NOMO-1 treated with DMSO at 0.1 percent for 48 hours (cell line): Measurements from ENCODE around the gene EHD4.

ENCODE experiments used
- DNase-seq: peaks from one replicate; lab custom pipeline; 2025; ENCODE audit not compliant: unreplicated experiment; lab: John Stamatoyannopoulos, UW

Gene EHD4

GRCh38 chr15:41866263-41866703 lies 106.1 kb downstream of the EHD4 start:
- DNase-seq, result no peak

GRCh38 chr15:41865490-41866055 lies 106.8 kb downstream of the EHD4 start:
- DNase-seq, result no peak

DNA sequence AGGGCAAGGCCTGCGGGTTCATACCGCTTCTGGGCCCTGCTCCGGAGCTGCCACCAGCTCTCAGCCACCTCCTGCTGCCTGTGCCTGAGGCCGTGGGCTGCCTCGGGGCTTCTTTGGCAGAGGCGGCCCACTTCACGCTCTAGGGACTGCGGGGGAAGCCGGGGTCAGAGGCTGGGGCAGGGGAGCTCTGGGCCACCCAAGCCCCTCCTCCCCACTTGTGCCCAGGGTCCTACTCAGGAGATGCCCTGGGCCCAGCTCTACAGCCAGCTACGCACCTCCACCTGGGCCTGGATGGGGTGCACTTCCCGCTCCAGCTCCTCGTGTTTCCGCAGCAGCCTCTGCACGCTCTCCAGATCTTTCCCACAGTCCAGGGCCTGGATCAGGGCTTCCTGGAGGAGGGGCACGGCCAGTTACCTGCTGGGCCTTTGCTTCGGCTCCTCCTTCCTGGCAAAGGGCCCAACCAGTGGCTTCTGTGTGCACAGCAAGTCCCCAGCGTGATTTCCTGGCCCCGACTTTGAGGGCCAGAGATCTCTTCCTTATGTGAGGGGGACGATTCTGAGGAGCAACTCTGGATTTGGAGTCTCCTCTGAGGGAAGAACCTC lies 109.7 kb downstream of the EHD4 start:
- DNase-seq, result no peak

DNA sequence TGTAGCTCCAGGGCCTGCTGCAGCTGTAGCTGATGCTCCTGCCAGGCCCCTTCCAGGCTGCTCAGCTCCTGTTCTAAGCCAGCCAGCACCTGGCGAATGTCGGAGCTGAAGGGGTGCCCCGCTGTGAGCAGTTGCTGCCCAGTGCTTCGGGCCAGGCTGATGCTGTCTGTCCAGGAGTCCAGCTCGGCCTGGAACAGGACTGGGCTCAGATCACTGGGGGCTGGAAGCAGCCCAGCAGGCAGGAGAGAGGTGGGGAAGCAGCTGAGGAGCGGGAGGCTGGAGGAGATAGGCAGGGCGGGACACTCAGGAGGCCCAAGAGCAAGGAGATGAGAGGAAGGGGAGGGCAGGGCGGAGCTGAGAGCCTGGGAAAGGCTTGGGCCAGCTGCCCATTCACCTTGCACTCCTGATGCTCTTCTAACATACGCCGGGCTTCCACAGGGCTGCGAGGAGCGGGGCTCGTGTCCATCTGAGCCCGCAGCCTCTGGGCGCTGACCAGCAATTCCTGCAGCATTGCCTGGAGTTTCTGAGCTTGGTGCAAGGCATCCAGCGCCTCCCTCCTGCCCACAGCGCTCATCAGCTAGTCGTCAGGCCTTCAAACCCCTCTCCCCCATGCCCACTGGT lies 110.5 kb downstream of the EHD4 start:
- DNase-seq, result no peak

DNA sequence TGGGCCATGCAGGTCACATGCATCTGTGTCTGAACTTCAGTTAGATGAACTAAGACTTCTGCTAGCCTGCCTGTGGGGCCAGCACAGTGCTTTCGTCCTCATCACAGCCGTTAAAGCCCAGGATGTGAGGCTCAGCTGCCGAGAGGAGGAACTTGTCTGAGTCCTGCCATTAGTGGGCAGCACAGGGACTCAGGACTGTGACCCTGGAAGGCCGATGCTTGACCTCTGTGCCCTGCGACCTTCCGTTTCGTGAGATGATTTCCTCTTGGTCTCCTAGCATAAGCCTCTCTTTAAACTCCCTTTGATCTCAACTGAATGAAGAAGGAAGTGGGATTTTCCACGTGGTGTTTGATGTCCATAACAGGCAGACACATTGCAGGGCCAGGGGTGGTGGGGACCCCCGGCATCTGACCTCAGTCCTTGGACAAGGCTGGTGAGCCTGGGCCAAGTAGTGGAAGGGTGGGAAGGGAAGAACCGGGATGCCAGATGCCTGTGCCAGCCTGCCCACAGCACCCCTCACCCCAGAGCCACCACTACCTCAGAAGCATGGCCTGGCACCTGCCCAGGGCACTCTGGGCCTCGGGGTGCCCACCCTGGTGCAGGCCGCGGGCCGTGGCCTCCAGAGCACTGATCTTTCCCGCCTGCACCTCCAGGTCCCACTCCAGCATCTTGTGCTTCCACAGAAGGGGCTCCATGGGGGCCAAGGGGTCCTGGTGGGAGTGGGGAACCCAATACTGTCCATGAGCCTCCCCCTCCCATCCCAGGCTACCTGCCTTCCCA lies 112.1 kb downstream of the EHD4 start:
- DNase-seq, result no peak

GRCh38 chr15:41858756-41859155 lies 113.6 kb downstream of the EHD4 start:
- no peak for DNase-seq

DNA sequence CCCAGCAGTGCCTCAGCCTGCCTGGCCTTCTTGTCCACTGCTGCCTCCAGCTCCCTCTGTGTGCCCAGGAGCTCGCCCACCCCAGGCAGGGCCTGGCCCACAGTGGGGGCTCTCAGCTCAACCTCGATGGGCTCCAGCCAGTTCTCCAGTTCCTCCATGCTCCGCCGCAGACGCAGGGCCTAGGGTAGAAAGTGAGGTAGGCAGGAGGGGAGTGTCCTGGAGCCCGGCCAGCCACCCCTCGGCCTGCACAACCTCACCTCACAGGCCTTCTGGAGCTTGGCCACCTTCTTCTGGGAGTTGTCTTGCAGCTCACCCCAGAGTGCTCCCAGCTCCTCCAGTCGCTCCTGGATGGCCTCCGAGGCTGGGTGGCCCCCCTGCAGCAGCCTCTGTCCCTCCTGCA lies 115.0 kb downstream of the EHD4 start:
- DNase-seq, result no peak

DNA sequence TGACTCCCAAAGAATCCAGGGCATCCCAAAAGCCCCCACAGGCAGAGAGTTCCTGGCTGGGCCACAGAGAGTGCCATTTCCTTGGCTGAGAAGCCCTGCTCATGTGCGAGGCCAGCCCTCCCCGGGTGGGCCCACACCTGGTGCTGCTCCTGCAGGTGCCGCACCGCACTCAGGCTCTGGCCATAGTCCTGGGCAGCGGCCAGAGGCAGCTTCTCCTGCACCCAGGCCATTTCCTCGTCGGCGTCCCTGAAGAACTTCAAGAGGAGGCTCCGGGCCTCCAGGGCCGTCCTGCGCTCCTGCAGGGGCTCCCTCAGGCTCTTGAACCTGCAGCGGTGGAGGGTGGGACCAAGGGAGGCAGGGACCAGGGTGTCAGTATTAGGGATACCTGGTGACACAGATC lies 115.6 kb downstream of the EHD4 start:
- DNase-seq, result no peak

GRCh38 chr15:41856262-41856661 lies 116.1 kb downstream of the EHD4 start:
- no peak for DNase-seq

DNA sequence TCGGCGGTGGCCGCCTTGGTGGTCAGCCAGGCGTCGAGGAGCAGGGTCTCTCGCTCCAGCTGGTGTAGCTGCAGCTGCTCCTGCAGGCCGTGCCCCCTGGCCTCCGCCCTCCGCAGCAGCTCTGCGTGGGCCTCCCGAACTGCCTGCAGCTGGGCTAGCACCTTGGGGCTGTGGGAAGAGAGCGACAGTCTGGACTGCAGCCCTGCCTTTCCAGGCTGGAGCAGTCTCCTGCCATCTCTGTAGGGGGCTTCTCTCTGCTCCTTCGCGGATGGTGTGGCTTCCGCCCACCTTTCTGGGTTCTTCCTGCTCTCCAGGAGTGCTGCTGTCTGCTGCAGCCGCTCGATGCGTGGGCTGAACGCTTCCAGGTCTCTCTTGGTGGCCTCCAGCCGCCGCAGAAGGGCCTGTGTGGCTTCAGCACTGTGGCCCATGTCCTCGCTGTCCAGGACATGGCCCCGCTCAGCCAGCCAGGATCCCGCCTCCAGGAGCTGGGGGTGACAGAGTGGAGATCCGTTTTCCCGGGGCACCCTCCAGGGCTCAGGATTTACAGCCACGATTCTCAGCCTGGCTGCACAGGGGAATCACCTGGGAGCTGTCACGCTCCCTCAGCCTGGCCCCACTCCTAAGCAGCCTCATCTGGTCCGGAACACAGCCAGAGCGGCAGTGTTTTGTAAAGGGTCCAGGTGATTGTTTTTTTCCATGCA lies 116.9 kb downstream of the EHD4 start:
- no peak for DNase-seq

DNA sequence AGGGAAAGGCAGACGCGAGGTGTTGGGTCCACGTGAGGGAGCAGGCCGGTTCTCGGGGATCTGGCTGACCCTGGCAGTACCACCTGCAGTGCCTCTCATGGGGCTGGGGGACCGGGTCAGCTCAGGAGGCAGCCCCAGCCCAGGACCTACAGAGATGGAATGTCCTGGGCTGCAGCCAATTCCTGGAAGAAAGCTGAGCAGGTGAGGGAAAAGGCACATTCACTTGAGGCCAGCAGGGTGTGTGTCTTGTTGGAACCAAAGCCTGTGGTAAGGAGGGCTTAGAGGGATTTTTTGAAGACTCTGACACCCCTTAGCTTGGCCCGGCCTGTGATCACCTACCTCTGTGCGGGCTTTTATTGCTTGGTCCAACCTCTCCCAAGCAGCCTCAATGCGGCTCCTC lies 117.9 kb downstream of the EHD4 start:
- no peak for DNase-seq

GRCh38 chr15:41853831-41854230 lies 118.5 kb downstream of the EHD4 start:
- no peak for DNase-seq

DNA sequence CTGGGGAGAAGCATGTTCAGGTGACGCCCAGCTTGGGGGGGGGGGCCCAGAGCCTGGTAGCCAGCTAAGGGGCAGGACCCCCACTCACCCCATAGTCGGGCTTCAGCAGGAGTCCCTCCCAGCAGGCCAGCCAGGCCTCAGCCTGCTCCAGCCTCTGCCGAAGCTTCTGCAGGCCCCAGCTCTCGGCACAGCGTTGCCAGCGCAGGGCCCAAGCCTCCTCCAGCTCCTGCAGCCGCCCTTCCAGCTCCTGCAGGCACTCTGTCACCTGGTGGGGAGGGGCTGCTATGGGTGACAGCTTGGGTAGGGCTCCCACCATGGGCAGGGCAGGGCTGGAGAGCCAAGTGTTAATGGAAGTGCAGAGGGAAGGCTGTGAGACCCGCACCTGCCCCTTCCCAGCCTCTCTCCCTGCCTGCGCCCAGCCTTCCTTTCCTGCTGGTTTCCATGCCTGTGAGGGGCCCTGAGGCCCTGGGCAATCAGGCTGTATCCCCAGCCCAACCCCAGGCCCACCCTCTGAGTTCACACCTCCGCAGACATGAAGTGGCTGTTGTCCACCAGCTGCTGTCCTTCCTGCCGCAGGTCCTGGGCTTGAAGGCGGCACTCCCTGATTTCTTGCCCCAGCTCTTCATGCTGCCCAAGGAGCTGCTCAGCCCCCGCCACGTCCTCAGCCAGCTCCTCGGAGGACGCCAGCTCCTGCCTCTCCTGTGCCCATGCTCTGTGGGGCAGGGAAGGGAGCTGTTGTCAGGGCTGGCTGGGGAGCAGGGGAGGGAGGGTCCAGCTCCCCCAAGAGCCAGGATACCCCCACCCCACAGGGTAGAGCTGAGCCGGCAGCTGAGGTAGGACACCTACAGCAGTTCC lies 119.4 kb downstream of the EHD4 start:
- no peak for DNase-seq

DNA sequence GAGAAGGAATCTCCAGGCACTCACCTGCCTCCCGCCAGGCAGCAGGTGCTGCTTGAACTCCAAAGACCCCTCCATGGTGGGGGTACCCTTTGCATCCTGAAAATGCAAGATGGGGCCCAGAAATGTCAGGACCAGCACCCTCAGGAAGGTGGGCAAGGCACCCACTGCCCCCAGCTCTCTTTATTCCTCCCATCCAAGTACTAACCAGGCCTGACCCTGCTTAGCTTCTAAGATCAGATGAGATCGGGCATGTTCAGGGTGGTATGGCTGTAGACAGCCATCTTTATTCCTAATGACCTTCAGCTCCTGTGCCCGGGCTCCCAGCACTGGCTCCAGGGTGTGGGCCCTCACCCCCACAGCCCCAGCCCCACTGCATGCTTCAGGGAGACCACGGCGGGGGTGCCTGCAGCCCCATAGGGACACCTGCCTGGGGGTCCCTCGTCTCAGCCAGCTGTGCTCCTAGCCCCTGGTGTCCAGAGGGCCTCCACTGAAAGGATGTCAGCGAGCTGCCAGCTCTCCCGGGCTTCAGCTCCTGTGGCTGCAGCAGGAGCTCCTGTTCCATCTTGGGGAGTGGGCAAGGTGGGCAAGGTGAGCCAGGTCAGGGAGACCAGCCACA lies 120.5 kb downstream of the EHD4 start:
- DNase-seq, result no peak

- no peak for DNase-seq
Observed at GRCh38 chr15:41851167-41851523, 121.2 kb downstream of the EHD4 start.

DNA sequence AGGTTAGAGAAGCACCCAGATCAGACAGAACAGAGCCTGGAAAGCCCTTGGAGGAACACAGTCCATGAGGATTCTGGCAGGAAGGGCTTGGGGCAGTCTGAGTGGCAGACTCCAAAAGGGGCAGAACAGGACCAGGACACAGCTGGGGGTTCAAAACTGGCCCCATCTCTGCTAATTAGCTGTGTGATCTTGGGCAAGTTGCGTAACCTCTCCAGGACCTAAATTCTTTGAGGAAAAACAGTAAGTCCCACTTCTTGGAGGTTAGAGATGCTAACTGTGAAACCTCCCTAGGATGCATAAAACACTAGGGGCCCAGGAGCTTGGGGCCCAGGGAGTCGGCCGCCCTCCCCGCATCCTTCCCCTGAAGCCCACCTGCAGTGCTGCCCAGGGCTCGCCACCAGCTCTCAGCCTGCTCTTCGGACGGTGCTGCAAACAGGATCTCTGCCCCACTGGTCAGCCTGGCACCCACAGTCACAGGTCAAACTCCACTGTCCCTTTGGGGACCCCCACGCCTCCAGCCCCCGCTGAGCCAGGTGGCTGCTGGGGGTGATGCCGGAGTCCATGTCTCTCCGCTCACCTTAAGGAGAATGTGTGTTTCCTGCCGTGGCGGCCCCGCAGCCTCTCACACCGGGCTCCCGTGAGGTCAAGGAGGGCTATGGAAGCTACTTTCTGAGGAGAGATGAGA lies 121.7 kb downstream of the EHD4 start:
- DNase-seq, result no peak

- DNase-seq, result no peak
Observed at GRCh38 chr15:41849861-41850260, 122.5 kb downstream of the EHD4 start.

- DNase-seq, result no peak
Observed at GRCh38 chr15:41849204-41849603, 123.2 kb downstream of the EHD4 start.

GRCh38 chr15:41848631-41849030 lies 123.7 kb downstream of the EHD4 start:
- DNase-seq, result no peak

GRCh38 chr15:41847981-41848380 lies 124.4 kb downstream of the EHD4 start:
- no peak for DNase-seq
